ENCODE data around the gene PMM1. TPM values are rescaled to one million over a fixed set of nuclear protein-coding genes. Genes with fewer than 3 reads are reported as not detected.

Gene PMM1
- total and polyA plus RNA-seq, 2 of the 13 experiments (the other 11 are each of a cell fraction or from before 2014, with no cell fraction given), result 17.8 to 95.6 TPM

DNA sequence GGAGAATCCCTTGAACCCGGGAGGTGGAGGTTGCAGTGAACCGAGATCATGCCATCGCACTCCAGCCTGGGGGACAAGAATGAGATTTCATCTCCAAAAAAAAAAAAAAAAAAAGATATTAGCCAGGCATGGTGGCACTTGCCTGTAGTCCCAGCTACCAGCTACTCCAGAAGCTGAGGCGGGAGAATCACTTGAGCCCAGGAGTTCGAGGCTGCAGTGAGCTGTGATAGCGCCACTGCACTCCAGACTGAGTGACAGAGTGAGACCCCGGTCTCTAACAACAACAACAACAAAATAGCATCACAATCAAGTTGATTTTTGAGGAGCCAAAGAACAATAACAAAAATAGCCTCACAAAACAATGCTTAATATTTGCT, 2.3 kb downstream of the PMM1 start:
- Histone ChIP-seq H3K9ac (ENCODE audit: insufficient read depth, low read depth, low read length) (peak overlapping the region; percentile 87), H3K4me1 (ENCODE audit: insufficient read depth, low read length) (peaks cover 25% of the 10 kb centered on the region), H2AFZ (ENCODE audit: low read length) (no peak overlapping the region), H3K27ac (ENCODE audit: extremely low read length, insufficient read depth, low read length) (peak overlapping the region; percentile 78), H4K20me1 (ENCODE audit: insufficient read depth, low read length) (no peaks in the 10 kb centered on the region), H3K79me2 (ENCODE audit: insufficient read depth, low read length) (peaks cover 10% of the 10 kb centered on the region), H3K36me3 (replicated peaks in 1 of 2; ENCODE audit: control insufficient read depth in 1 of 2, insufficient read depth in 2 of 2, low read length in 2 of 2) (peaks cover 6 to 28% of the 10 kb centered on the region in 2 experiments; a peak in 4 of 5 replicates), H3K27me3 (ENCODE audit: control insufficient read depth in 1 of 2, insufficient read depth in 2 of 2, low read length in 2 of 2) (no peaks in the 10 kb centered on the region), H3K4me2 (ENCODE audit: low read depth, low read length) (peak overlapping the region; percentile 85), H3K4me3 (replicated peaks in 1 of 3; ENCODE audit: insufficient read depth in 1 of 3, low read depth in 2 of 3, low read length in 3 of 3) (peak overlapping the region in 1 of 3 experiments; percentile 95; a peak in 1 of 6 replicates), H3K9me3 (ENCODE audit: low read length) (no peaks in the 10 kb centered on the region)
- WGBS (ENCODE audit: low lambda C conversion rate), result 54% methylated on average over 7 of the region's 7 CpGs
- in situ Hi-C loops (cut with HindIII; ENCODE audit: extremely low pct_ligation_motif_present, low pct_unique_long_range_greater_than_20kb) (no loop called here), intact Hi-C loops (cut with micrococcal nuclease; ENCODE audit: unreplicated experiment) (loop anchor here (2.0 kb wide), 1 partner anchor 39 kb away; no protein-coding TSS in a partner anchor)
- POLR2A ChIA-PET, result interaction anchor here (0.6 to 4.0 kb wide), 4 partner anchors 10 to 494 kb away, joined by 5 to 78 read pairs (median 6); partner anchors contain the start of genes DESI1 and XRCC6
- BruUV-seq (replicated peaks), result no TSS peak
- DNase-seq (ENCODE audit: low spot score) (no peak), ATAC-seq (no peak), FAIRE-seq (no peak)
- no peak for TF ChIP-seq ZFP37 (CRISPR knock-in tag; IDR thresholded peaks at IDR 0.05; ENCODE audit: borderline replicate concordance)
- peak; percentile 94 for TF ChIP-seq ZBTB33 (CRISPR knock-in tag; IDR thresholded peaks at IDR 0.05)
- no peak for TF ChIP-seq STAT5B (CRISPR knock-in tag; IDR thresholded peaks at IDR 0.05)
- TF ChIP-seq ZFAT (CRISPR knock-in tag; conservative IDR thresholded peaks at IDR 0.05), result no peak
- TF ChIP-seq TCF12 (IDR thresholded peaks at IDR 0.05), result no peak
- no peak for TF ChIP-seq TCF12 (CRISPR knock-in tag; IDR thresholded peaks at IDR 0.05)
- TF ChIP-seq ZBTB3 (CRISPR knock-in tag; IDR thresholded peaks at IDR 0.05; ENCODE audit: borderline replicate concordance, low read depth), result no peak
- TF ChIP-seq ZNF17 (CRISPR knock-in tag; IDR thresholded peaks at IDR 0.05), result no peak
- TF ChIP-seq, protein P1, sequence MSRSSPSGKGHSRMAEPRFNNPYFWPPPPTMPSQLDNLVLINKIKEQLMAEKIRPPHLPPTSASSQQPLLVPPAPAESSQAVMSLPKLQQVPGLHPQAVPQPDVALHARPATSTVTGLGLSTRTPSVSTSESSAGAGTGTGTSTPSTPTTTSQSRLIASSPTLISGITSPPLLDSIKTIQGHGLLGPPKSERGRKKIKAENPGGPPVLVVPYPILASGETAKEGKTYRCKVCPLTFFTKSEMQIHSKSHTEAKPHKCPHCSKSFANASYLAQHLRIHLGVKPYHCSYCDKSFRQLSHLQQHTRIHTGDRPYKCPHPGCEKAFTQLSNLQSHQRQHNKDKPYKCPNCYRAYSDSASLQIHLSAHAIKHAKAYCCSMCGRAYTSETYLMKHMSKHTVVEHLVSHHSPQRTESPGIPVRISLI (CRISPR knock-in tag; IDR thresholded peaks at IDR 0.05; ENCODE audit: borderline replicate concordance), result peak; percentile 29; the same call in 1 of the 2 replicates
- TF ChIP-seq ZNF549 (CRISPR knock-in tag; IDR thresholded peaks at IDR 0.05), result no peak
- TF ChIP-seq, protein P2, sequence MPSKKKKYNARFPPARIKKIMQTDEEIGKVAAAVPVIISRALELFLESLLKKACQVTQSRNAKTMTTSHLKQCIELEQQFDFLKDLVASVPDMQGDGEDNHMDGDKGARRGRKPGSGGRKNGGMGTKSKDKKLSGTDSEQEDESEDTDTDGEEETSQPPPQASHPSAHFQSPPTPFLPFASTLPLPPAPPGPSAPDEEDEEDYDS (CRISPR knock-in tag; IDR thresholded peaks at IDR 0.05), result no peak
- TF ChIP-seq, protein P3, sequence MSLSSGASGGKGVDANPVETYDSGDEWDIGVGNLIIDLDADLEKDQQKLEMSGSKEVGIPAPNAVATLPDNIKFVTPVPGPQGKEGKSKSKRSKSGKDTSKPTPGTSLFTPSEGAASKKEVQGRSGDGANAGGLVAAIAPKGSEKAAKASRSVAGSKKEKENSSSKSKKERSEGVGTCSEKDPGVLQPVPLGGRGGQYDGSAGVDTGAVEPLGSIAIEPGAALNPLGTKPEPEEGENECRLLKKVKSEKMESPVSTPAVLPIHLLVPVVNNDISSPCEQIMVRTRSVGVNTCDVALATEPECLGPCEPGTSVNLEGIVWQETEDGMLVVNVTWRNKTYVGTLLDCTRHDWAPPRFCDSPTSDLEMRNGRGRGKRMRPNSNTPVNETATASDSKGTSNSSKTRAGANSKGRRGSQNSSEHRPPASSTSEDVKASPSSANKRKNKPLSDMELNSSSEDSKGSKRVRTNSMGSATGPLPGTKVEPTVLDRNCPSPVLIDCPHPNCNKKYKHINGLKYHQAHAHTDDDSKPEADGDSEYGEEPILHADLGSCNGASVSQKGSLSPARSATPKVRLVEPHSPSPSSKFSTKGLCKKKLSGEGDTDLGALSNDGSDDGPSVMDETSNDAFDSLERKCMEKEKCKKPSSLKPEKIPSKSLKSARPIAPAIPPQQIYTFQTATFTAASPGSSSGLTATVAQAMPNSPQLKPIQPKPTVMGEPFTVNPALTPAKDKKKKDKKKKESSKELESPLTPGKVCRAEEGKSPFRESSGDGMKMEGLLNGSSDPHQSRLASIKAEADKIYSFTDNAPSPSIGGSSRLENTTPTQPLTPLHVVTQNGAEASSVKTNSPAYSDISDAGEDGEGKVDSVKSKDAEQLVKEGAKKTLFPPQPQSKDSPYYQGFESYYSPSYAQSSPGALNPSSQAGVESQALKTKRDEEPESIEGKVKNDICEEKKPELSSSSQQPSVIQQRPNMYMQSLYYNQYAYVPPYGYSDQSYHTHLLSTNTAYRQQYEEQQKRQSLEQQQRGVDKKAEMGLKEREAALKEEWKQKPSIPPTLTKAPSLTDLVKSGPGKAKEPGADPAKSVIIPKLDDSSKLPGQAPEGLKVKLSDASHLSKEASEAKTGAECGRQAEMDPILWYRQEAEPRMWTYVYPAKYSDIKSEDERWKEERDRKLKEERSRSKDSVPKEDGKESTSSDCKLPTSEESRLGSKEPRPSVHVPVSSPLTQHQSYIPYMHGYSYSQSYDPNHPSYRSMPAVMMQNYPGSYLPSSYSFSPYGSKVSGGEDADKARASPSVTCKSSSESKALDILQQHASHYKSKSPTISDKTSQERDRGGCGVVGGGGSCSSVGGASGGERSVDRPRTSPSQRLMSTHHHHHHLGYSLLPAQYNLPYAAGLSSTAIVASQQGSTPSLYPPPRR (CRISPR knock-in tag; IDR thresholded peaks at IDR 0.05; ENCODE audit: borderline replicate concordance), result 0 out of 2 replicates have a peak, but pooled peaks have one; percentile 7
- TF ChIP-seq AHR (CRISPR knock-in tag; IDR thresholded peaks at IDR 0.05), result no peak
- no peak for TF ChIP-seq ZNF235 (CRISPR knock-in tag; IDR thresholded peaks at IDR 0.05; ENCODE audit: borderline replicate concordance)
- no peak for TF ChIP-seq SYNCRIP (IDR thresholded peaks at IDR 0.05; ENCODE audit: insufficient read depth, low read depth, low read length)
- CTCF ChIA-PET (ENCODE audit: low intra/inter-chr PET ratio, low total read pairs), result interaction anchor here (1.3 kb wide), 1 partner anchor 10 kb away, joined by 4 read pairs; no protein-coding TSS in a partner anchor

All from HepG2 (cell line).